CD4-positive, alpha-beta T cell treated with Interleukin-15 for 1 hour (primary cell): ENCODE measurements around the gene PAK5.

Experiments used
- DNase-seq: peaks from one replicate; pipeline ENCODE4 v3.0.0-alpha.2; 2020

The PAK5 gene

DNA sequence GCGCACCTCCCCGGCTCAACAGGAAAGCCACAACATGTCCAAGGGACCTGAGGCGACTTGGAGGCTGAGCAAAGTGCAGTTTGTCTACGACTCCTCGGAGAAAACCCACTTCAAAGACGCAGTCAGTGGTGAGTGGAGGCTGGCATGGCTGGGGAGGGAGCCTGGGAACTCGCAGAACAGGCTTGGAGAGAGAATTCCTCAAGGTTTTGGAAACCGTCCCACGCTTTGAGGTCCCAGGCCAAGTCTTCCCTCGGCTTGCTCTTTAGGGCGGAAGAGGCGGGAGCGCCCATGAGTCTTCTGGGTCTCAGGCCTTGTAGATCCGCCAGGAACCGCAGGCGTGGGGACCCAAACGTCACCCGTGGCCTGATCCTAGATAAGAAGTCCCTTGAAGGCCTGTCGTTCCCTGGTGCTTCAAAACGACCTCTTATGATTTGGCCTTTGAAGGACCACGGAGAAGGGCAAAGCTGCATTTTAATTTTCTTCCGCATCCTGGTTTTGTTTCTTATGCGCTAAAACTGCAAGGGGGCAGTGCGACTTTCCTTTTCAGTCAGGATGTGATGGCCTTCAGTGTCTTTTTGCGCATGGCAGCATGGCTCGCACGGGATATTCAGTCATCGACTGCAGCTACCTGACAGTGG is 322.5 kb downstream of the PAK5 start:
- DNase-seq, result no peak

DNA sequence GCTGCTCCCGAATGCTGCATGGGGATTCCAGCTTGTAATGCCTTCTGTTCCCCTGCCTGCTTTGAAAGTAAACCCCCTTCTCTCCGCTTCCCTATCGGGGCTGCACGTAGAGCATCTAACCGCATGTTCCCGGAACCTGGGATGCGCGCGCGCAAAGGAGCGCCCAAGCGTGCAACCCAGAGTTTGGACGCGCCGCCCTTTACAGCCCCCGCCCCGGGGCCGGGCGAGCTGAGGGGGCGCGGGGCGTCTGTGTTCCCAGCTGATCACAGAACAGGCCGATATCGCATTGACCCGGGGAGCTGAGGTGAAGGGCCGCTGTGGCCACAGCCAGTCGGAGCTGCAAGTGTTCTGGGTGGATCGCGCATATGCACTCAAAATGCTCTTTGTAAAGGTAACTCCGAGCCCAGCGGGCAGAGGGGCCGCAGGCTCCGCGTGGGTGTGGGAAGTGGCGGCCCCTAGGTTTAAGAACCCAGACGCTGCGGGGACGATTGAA is 323.1 kb downstream of the PAK5 start:
- no peak for DNase-seq

DNA sequence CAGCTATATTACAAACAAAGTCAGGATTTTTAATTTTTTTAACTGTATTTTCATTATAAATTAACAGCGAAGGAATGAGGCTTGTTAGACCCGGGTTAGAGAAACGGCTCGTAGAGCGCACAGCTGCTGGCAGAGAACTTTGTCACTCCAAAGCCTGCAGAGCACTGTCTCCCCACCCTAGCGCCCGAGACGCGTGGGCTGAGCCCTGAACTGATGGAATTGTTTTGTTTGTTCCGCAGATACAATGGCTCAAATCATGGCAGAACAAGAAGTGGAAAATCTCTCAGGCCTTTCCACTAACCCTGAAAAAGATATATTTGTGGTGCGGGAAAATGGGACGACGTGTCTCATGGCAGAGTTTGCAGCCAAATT is 323.7 kb downstream of the PAK5 start:
- DNase-seq, result no peak

DNA sequence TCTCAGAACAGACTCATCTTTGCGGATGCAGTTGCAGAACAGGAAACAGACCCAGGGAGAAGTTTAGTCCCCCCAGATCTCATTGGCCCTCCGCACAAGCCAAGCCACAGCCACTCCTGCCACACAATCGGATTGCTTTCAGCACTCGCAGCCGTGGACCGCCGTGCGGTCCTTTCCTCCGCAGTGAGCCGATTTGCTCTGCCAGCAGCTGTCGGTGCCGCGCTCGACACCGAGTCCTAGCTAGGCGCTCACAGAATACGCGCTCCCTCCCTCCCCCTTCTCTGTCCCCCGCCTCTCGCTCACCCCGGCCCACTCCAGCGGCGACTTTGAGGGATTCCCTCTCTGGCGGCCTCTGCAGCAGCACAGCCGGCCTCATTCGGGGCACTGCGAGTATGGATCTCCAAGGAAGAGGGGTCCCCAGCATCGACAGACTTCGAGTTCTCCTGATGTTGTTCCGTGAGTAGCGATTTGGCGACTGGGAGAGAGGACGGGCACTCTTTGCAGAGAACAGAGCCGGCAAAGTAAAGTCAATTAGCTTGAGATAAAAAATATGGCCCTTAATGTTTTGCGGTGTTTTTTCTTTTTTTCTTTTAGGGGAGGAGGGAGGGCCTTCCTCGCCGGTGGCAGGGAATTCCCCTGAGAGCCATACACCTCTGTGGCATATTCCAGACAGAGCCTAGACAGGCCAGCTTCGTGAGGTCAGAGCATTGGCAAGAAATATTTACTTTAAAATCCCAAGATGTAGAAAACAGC is 324.2 kb downstream of the PAK5 start, which contains the start of gene LAMP5:
Gene LAMP5 (plus strand): TSS at position 130 of the 753 bp plus-strand sequence. CDS start 263 bp downstream, at position 393.
- DNase-seq, result no peak

DNA sequence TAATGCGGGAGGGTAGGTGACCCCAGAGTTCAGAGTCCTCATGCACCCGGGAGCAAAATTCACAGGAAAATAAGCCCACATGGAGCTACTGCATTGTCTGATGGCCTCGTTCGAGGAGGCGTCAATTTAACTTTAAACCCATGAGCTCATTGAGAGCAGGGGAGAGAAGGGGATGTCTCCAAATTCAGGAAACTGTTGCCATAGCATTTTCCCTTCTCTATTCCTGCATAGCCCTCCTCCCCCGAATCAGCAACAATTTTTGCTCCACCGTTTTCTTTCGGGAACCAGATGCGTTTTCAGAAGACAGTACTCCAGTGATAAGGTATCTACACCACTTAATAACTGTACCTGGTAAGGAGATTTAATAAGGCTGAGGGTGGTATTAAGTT is 324.8 kb downstream of the PAK5 start:
- DNase-seq, result no peak

DNA sequence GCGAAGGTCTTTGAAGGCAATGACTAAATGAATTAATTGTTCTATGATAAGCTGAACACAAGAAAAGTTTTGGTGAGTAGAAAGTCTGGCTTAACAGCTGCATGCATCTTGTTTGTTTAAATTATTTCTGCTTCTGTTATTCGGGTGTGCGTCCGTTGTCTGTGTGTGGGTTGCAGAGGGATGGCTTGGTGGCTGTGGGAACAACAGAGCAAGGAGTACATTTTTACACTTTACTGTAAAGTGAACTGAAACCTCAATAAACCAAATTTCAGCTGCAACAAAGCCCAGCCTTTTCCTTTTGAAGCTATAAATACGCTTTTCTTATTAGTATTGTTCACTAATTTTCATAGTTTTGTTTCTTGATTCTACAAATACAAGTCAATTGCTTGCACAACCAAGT is 328.0 kb downstream of the PAK5 start:
- no peak for DNase-seq

DNA sequence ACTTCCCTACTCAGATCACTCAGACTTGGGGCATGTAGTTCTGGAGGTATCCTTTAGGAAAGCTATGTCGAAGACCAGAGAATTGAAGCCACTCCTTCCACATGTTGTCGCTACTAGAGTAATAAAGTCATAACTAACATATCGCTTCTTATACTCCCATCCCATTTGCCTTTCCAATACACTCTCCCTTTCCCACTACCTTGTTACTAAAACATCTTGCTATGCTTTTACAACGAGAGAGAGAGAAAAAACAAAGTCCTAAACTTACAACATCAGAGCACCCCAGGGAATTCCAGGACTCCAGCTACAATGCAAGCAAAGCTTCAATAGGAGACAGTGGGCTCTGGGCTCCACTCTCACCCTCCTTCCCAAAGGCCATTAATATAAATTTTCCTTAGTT is 329.6 kb downstream of the PAK5 start:
- DNase-seq, result no peak

DNA sequence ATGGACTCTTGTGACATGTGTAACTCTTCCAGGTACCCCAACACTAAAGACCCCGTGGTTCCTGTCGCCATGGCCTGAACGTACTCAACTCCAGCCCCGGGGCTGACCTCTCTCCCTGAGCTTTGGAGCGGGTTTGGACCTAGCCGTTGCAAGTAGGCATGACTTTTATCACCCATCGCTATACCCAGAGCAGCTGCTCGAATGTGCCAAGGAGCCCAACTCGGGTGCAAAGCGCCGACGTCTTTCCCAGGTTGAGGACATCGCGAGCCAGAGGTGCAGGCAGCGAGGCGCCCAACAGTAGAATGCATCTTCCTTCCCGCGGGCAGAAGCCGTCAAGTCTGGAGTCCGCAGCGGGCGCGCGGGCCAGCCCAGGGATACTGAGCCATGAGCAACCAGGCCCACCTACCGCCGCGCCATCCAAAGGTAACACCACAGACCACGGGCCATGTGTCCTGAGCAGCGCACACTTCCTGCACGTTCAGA is 330.1 kb downstream of the PAK5 start:
- DNase-seq, result no peak

DNA sequence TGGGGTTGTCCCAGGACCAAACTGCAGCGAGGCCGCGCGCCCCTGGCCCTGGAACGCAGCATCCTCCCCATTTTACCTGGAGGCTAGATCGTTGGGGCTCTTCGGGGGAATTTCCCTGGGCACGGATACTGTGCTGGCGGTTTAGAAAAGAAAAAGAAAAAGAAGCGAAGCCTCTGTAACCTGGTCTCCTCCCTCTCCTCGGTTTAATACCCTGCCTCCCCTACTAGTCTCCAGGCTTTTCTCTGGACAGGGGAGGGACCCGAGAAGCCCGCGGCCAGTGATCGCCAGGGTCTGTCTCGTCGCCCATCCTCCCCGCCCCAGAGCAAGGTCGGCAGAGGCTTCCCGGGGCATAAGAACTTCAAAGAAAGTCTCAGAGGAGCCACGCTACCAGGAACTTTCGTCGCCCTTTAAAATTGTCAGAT is 330.6 kb downstream of the PAK5 start:
- DNase-seq, result no peak

DNA sequence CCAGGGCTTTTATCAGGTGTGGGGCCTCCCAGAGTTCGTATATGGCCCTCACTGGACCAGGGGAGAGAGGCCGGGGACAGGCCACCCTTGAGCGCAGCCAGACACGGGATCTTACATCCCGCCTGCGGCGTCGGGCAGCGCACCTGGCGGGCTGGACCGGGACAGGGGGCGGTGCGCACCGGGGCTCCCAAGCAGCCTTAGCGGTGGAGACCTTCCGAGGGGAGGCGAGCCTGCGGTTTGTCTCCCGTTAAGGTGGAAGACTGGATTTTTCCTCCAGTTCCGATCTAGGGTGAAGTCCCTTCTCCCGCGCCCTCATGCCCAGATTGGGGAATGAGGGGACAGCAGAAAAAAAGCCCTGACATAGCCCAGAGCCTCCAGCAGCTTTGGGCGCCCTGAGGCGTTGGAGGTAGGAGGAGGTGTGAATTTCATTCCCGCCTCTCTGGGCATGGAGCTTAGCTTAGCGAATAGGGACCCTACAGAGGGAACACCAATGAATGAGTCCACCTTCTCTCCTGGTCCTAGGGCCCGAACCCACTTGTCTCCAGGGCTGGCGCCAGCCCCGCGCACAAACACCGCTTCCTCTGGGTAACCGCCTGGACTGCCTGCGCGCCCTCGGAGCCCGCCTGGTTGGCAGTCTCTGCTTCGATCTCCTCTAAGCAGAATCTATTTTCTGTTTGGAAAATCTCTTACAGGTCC is 331.2 kb downstream of the PAK5 start:
- no peak for DNase-seq

DNA sequence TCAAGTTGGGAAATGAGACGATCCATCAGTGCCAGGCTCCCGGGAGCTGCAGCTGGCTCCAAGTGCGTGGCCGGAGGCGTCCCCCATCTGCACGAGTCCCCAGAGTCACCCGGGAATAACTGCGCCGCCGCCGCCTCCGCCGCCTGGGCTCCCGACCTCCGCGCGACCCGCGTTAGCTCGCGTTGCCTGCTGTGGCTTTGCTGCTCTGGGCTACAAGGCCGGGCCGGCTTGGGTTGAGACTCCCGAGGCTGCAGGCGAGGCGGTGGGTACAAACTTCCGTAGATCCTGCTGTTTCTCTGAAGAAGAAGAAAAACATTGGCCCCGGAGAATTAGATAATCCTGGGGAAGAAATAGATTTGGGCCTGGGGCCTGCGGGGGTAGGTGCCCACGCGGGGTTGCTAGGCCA is 331.9 kb downstream of the PAK5 start:
- DNase-seq, result no peak

DNA sequence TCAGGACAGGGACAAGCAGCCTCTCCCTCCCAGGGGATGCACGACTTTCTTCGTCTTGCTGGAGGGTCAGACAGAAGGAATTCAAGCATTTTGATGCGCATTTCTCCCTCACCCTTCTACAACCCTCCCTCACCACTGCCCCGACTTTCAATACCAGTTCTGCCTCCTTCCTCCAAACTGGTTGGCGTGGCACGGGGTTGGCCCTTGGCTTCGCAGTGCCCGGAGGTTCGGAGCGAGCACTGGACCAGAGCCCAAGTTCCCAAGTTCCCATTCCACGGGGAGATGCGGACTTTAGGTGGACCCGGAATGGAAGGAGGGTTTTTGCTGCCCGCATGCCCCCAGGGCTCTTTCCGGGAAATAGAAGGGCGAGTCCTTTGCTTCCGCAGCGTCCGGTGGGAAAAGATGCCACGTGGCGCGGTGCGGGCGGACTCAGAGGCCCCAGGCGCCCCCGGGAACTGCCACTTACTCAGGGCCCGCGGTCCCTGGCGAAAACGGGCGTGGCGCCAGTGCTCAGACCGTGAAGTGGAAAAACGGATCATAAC is 332.5 kb downstream of the PAK5 start:
- no peak for DNase-seq

DNA sequence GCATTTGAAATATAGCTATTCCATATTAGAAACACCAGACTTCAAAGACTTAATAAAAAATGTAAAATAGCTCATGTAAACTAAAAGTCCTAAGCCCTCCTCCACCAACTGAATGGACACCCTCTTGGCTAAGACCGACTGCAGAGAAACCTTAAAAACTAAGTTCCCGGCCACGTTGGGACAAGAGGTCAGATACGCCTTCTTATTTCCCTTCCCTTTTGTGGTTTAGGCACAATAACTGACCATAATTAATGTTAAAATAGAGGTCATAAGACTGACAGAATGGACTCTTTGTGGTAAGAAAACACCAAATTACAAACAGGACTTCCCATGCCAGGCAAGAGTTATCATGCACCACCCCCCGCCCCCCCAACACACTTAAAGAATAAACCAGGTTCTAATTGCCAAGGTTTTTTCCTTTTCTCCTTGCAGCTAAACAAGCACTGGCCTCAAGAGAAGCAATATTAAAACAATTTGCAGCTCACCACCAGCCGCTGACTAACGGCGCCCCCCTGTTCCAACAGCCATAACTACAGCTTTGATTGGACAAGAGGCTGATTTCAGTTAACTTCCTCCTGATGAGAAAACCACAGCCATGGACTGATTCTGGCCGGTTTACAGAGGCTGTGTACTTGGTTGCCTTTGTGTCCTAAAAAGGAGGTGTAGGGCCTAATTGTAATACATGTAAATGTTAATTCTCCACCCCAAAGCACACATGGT is 335.2 kb downstream of the PAK5 start:
- DNase-seq, result no peak

DNA sequence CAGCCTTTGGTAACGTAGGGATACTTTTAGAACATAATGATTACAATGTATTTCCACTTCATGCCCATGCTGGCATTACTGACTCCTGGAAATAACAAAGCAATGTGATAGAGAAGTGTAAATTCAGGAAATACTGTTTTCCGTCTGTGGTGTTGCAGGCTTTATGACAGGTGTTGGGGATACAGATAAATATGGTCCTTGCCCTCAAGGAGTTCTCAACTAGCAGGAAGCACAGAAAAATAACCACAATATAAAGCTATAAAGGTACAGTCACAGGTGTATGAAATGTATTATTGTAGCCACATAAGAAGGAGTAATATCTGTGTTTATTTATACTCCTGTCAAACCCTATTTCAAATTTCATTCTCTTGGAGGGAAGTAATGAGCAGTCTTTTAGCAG is 337.4 kb downstream of the PAK5 start:
- DNase-seq, result no peak

DNA sequence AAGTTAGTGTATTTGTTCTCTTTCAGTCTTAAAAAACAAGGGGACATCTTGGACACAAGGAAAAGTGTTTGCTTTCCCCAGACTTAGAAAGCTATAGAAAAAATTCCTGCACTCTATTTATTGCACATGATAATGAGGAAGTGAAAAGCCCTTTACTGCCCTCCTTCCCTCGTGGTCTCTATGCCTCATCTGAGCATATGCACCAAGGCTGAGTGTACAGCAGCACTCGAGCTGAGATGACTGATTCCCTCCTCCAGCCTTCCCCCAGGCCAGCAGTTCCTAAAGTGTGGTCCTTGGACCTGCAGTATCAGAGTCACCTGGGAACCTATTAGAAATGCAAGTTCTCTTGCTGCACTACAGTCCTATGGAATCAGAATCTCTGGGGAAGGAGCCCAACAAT is 338.8 kb downstream of the PAK5 start:
- DNase-seq, result peak; percentile 46

DNA sequence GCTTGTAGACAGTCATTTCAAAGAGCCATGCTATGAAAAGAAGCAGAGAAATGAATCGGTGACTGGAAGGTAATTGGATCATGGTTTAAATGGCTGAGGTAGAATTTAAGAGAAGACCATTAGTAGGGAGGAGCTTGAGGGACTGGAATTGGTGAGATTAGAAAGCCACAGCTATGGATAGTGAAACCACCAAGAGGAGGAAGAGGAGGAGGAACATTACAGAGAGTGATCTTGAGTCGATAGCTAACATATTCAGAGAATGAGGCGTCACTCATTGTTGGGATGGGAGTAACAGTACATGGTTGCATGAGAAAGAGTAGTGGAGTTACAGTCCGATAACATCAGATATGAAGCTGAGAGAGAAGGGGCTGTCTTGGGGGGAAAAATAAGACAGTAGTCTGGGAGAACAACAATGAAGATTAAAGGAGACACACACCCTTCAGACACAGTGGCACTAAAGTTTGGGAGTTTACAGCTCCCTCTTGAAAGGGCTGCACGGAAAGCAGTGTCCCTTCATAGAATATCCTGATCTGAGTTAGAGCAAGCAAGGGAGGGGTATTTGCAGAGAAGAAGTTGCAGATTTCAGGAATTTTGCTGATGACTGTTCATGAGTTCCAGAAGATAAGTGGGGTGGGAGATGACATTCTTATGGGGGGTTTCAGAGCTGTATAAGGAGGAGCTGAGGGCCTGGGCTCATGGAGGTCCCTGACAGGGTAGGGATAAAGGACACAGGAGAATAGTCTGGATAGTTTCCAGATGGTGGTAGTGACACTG is 339.6 kb downstream of the PAK5 start:
- no peak for DNase-seq

DNA sequence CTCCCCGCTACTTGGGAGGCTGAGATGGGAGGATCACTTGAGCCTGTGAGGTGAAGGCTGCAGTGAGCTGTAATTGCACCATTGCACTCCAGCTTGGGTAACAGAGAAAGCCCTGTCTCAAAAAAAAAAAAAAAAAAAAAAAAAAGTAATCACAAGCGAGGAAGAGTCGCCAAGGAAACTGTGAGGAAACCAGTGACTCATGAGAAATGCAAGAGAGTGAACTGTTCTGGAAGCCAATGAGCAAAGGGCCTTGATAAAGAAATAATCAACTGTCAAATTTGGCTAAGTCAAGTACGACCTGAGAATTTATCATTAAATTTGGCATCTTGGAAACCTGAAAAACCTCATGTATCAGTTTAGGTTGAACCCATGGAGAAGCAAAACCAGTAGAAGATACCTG is 340.6 kb downstream of the PAK5 start:
- no peak for DNase-seq

DNA sequence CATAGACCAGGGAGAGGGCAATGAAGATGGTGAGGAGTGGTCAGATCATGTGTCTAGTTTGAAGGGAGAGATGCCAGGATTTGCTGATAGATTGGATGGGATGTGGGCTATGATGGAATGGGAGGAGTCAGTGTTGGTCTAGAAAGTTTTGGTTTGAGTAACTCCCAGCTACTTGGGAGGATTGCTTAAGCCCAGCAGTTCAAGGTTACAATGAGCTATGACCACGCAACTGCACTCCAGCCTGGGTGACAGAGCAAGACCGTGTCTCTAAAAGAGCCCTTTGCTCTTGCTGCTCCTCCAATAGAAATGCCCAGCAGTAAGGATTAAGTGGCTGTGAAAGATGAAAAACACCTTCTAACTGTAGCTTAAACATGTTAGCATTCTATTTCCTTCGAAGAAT is 342.7 kb downstream of the PAK5 start:
- DNase-seq, result no peak

DNA sequence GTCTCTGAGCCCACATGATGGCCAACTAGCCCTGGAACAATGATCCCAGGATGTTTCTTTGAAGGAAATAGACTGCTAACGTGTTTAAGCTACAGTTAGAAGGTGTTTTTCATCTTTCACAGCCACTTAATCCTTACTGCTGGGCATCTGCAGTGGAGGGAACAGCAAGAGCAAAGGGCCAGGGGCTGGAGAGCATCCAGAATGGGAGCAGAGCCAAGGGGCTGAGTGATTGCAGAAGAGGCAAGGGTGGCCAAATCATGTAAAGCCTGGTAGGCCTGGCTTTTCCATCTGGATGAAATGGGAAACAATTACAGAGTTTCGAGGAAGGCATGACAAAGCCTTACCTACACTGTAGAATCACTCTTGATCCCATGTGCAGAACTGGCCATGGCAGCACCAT is 343.2 kb downstream of the PAK5 start:
- no peak for DNase-seq

DNA sequence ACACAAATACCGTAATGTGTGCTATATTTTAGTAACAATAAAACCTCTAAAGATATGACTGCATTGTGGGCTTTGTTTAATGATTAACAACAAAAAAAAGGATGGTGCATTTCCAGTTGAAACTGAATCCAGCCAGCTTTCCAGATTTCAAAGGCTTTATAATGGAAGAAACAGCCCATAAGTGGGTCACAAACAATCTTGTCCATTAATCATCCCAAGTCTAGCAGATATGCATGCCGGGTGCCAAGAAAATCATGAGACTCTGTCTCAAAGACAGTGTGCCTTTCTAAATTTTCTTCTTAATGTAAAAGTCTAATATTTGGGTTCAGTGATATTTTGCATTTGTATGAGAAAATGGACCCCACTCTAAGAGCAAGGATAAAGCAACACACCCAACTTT is 345.1 kb downstream of the PAK5 start:
- DNase-seq, result no peak

DNA sequence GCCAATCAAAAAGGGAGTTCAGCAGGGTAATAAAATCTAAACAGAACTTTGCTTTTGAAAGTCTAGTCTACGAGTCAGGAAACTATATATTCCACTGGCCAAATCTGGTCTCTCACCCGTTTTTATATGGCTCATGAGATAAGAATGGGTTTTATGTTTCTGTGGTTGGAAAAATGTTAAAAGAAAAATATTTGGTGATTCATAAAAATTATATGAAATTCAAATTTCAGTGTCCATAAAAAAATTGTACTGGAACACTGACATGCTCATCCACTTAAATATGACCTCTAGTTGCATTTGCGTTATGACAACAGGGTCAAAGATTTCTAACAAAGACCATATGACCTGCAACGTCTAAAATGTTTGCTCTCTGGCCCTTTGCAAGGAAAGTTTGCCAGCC is 346.8 kb downstream of the PAK5 start:
- DNase-seq, result no peak

DNA sequence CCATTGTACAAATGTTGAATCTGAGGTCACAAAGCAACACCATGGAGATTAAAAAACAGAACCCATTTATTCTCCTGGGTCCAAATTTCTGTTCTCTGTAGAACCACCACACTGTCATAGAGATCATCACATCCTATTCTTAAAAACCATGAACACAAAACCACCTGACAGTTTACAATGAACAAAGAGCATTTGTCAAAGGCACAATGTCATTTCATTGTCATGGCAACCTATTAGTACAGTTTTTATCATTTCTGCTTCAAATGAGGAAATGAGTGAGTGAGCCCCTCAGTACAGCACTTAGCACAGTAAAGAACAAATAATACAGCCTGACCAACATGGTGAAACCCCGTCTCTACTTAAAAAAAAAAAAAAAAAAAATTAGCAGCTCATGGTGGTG is 347.6 kb downstream of the PAK5 start:
- no peak for DNase-seq
